Measurements from ENCODE around the gene CHERP. TPM values are rescaled to one million over a fixed set of nuclear protein-coding genes. Genes with fewer than 3 reads are reported as not detected.

The CHERP gene
- total RNA-seq, 1 experiment from 2014 or later: 13.4 TPM

DNA sequence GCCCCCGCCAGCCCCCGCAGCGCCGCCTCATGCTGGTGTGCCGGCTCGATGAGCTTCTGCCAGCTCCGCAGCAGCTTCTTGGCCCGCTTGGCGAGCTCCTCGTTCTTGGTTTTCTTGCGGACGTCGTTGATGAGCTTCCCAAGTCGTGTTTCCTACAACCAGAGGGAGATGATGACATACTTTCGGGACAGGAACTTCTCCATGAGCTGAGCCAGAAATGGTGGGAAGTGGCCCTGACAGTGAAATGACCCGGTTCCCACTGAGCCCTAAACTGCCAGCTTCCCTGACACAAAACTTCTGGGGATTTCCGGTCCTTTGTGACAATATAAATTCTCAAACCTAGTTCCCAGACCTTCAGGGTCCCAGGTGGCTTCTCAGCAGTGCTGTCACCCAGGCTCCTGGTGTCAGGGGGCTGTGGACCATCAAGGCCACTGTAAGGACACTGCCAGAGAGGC lies 35.3 kb upstream of the CHERP start:
- ChIA-PET POLR2A (ENCODE audit: unreplicated experiment) (no interaction called here), CTCF (no interaction called here)
- H3K27ac ChIP-seq (ENCODE audit: low read length): no peak overlapping the region
- H3K9me3 ChIP-seq (ENCODE audit: low read length): no peaks in the 10 kb centered on the region
- peaks cover 22% of the 10 kb centered on the region; the same call in 1 of the 2 replicates for H4K20me1 ChIP-seq (ENCODE audit: low read length)
- no peak for DNase-seq
- H3K9ac ChIP-seq (ENCODE audit: low read length): no peak overlapping the region
- no peak for ATAC-seq
- no peak overlapping the region for H2AFZ ChIP-seq (ENCODE audit: low read length)
- H3K4me3 ChIP-seq (ENCODE audit: low read length): no peak overlapping the region
- peaks cover 14% of the 10 kb centered on the region for H3K4me1 ChIP-seq (ENCODE audit: insufficient read depth, low read length)
- intact Hi-C loops (cut with micrococcal nuclease): no loop called here
- no TSS peak for BruUV-seq (replicated peaks)
- no peaks in the 10 kb centered on the region for H3K27me3 ChIP-seq (ENCODE audit: low read length)
- H3K4me2 ChIP-seq (ENCODE audit: low read length): no peak overlapping the region
- H3F3A ChIP-seq (ENCODE audit: low read length, unreplicated experiment): no peaks in the 10 kb centered on the region
- H3K9me2 ChIP-seq (replicated peaks; ENCODE audit: low read length): no peaks in the 10 kb centered on the region
- no peak for TF ChIP-seq CTCF (conservative IDR thresholded peaks at IDR 0.05; ENCODE audit: low read depth, low read length)
- no peak for TF ChIP-seq EZH2phosphoT487 (IDR thresholded peaks at IDR 0.05; ENCODE audit: borderline replicate concordance, low read length)
- TF ChIP-seq EZH2 (IDR thresholded peaks at IDR 0.05; ENCODE audit: low read length, unreplicated experiment): no peak
- peaks cover 7% of the 10 kb centered on the region; the same call in 1 of the 2 replicates for H3K36me3 ChIP-seq (ENCODE audit: low read depth, low read length)
- H3K79me2 ChIP-seq (ENCODE audit: low read length): peaks cover 100% of the 10 kb centered on the region

DNA sequence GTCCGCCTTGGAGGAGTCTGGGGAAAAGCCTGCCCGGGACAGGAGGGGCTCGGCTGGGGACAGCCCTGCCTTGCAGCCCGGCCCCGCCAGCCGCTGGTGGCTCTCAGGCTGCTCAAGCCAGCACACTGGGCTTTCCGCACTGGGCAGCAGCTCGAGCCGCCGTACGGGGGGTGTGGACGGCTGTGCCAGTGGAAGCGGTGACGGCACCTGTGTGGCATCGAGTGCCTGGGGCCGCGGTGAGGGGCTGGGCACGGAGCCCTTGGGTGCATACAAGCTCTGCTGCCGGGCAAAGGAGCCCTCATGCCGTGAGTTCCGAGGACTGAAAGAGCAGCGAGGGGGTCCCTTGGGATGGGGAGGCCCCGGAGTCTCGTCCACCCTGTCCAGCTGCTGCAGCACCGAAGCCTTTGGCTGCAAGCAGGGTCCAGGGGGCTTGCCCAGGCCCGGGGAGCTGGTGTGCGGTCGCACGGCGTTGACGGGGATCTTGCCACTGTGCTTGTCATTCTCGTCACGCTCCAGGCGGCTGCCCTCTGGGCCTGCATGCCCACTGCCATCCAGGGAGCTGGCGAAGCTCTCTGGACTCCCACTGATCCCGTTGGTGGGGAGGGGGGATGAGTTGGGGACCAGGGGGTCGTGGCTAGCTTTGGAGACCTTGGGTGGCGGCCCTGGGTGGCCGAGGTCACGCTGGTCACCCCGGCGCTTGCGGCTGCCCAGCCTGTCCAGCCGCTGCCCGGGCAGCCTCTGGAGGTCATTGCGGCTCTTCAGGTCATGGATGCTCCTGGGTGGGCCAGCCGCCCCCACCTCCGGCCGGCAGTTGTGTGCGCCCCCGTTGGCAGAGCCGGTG lies 34.7 kb upstream of the CHERP start:
- no peaks in the 10 kb centered on the region for H3K9me2 ChIP-seq (replicated peaks; ENCODE audit: low read length)
- H3F3A ChIP-seq (ENCODE audit: low read length, unreplicated experiment): no peaks in the 10 kb centered on the region
- H2AFZ ChIP-seq (ENCODE audit: low read length): no peak overlapping the region
- H3K4me2 ChIP-seq (ENCODE audit: low read length): no peak overlapping the region
- ChIA-PET CTCF (no interaction called here), POLR2A (ENCODE audit: unreplicated experiment) (no interaction called here)
- intact Hi-C loops (cut with micrococcal nuclease): no loop called here
- no peak overlapping the region for H3K9ac ChIP-seq (ENCODE audit: low read length)
- peaks cover 14% of the 10 kb centered on the region for H3K4me1 ChIP-seq (ENCODE audit: insufficient read depth, low read length)
- H3K27me3 ChIP-seq (ENCODE audit: low read length): no peaks in the 10 kb centered on the region
- no peak overlapping the region for H3K27ac ChIP-seq (ENCODE audit: low read length)
- H3K9me3 ChIP-seq (ENCODE audit: low read length): no peaks in the 10 kb centered on the region
- ATAC-seq (no peak), DNase-seq (no peak)
- H3K4me3 ChIP-seq (ENCODE audit: low read length): no peak overlapping the region
- H4K20me1 ChIP-seq (ENCODE audit: low read length): peaks cover 17% of the 10 kb centered on the region; the same call in 1 of the 2 replicates
- TF ChIP-seq EZH2 (IDR thresholded peaks at IDR 0.05; ENCODE audit: low read length, unreplicated experiment) (no peak), EZH2phosphoT487 (IDR thresholded peaks at IDR 0.05; ENCODE audit: borderline replicate concordance, low read length) (no peak), CTCF (conservative IDR thresholded peaks at IDR 0.05; ENCODE audit: low read depth, low read length) (no peak)
- peaks cover 95% of the 10 kb centered on the region for H3K79me2 ChIP-seq (ENCODE audit: low read length)
- peaks cover 7% of the 10 kb centered on the region; the same call in 1 of the 2 replicates for H3K36me3 ChIP-seq (ENCODE audit: low read depth, low read length)
- BruUV-seq (replicated peaks): no TSS peak

All from PC-3 (cell line).